Measurements from ENCODE around the gene LINC00237. TPM values are rescaled to one million over a fixed set of nuclear protein-coding genes. Genes with fewer than 3 reads are reported as not detected.

The LINC00237 gene
- total and polyA plus RNA-seq, 2 donors (not counting 1 experiment from before 2014, with no cell fraction given): 0.07 TPM; not detected in 1

DNA sequence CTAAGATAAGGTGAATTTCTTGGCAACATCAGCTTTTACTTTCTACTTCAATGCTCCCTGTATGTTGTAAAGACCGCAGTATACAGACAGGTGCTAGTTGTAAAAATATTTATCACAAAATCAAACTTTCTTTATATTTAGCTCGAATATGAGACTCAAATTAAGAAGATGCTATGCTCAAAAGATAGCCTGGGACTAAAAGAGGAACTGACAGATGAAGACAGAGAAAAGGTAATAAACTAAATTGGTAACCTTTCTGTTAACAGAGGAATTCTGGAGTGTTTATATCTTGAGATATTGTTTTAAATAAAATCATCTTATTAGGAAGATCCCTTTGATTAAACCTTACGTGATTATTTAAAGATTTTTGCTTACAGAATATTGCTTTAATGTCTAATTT is 39.3 kb upstream of the LINC00237 start:
- H4K20me1 ChIP-seq (ENCODE audit: control insufficient read depth, insufficient read depth, low read length, poor library complexity, severe bottlenecking): no peaks in the 10 kb centered on the region
- no peaks in the 10 kb centered on the region for H3K27me3 ChIP-seq (replicated peaks in 1 of 4; ENCODE audit: control extremely low read depth in 1 of 4, control insufficient read depth in 3 of 4, insufficient read depth in 4 of 4, low read length in 3 of 4)
- Mint-ChIP-seq H3K27me3 (no peaks in the 10 kb centered on the region), H3K27ac (no peak overlapping the region), H3K4me3 (no peak overlapping the region), H3K9me3 (ENCODE audit: insufficient read depth) (no peaks in the 10 kb centered on the region), H3K4me1 (no peaks in the 10 kb centered on the region)
- CTCF ChIA-PET: no interaction called here
- no peak overlapping the region for H3K4me3 ChIP-seq (ENCODE audit: control extremely low read depth in 1 of 5, extremely low read depth in 1 of 5, insufficient read depth in 1 of 5, low read depth in 2 of 5, low read length in 4 of 5)
- H3K36me3 ChIP-seq (replicated peaks in 1 of 2; ENCODE audit: control extremely low read depth in 1 of 2, control insufficient read depth in 1 of 2, extremely low read depth in 1 of 2, insufficient read depth in 2 of 2, low read length in 1 of 2): peaks cover 0 to 3% of the 10 kb centered on the region in 2 experiments
- H3K27ac ChIP-seq (ENCODE audit: low read length in 2 of 2): no peak overlapping the region
- DNase-seq (no peak), ATAC-seq (ENCODE audit: low read depth) (no peak)
- H3K4me1 ChIP-seq (ENCODE audit: control insufficient read depth in 2 of 2, insufficient read depth in 2 of 2, low read length in 2 of 2): no peaks in the 10 kb centered on the region
- H3K9ac ChIP-seq (ENCODE audit: low read length): no peak overlapping the region
- H3K79me2 ChIP-seq (ENCODE audit: control insufficient read depth, insufficient read depth, low read length): no peaks in the 10 kb centered on the region
- H3K9me3 ChIP-seq (ENCODE audit: control extremely low read depth in 1 of 3, control insufficient read depth in 2 of 3, insufficient read depth in 1 of 3, low read length in 2 of 3): no peaks in the 10 kb centered on the region
- H3K4me2 ChIP-seq (replicated peaks; ENCODE audit: low read depth, low read length, poor library complexity, severe bottlenecking): no peak overlapping the region
- WGBS (ENCODE audit: insufficient coverage): no CpG with 5 or more reads among the region's 3 CpGs
- POLR2A ChIA-PET: no interaction called here
- TF ChIP-seq CTCF (IDR thresholded peaks at IDR 0.05): no peak
- no peak for TF ChIP-seq EZH2 (IDR thresholded peaks at IDR 0.05; ENCODE audit: borderline replicate concordance, insufficient read depth, low read depth, low read length, poor library complexity, severe bottlenecking)
- intact Hi-C loops (cut with micrococcal nuclease): no loop called here
- no peak overlapping the region for H2AFZ ChIP-seq (ENCODE audit: insufficient read depth, low read depth, low read length, poor library complexity, severe bottlenecking)

DNA sequence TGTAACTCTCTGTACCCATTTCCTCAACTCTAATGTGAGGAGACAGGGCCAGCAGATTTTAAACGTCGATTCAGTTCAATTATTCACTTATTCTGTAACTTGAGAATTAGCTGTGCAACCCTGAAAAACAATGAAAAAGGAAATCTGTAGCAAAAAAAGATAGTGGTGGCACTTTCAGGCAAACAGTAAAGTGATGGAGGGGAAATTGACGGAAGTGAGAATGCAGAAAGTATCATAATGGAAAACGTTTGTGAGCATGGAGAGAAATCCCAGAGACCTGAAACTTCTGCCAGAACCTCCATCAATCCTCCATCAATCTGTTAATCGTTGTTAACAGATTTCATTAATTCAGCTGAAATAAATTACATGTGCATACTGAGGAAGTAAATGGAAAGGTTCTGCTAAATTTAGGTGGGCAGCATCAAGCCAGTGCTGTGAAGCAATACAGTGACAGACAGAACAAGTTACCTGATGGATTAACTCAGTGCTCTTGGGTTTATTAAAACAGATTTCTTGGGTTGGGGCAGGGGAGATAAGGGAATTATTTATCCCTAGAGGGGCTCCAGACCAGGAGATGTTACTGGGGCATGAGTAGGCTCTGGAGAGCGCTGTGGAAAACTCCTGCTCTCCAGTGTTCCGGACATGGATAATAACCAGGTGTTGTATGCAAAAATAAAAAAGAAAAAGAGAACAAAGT is 37.2 kb upstream of the LINC00237 start:
- Histone ChIP-seq H3K4me1 (ENCODE audit: control insufficient read depth in 2 of 2, insufficient read depth in 2 of 2, low read length in 2 of 2) (no peaks in the 10 kb centered on the region), H3K27ac (ENCODE audit: low read length in 2 of 2) (no peak overlapping the region), H4K20me1 (ENCODE audit: control insufficient read depth, insufficient read depth, low read length, poor library complexity, severe bottlenecking) (no peaks in the 10 kb centered on the region), H3K36me3 (replicated peaks in 1 of 2; ENCODE audit: control extremely low read depth in 1 of 2, control insufficient read depth in 1 of 2, extremely low read depth in 1 of 2, insufficient read depth in 2 of 2, low read length in 1 of 2) (peaks cover 0 to 19% of the 10 kb centered on the region in 2 experiments), H2AFZ (ENCODE audit: insufficient read depth, low read depth, low read length, poor library complexity, severe bottlenecking) (no peak overlapping the region), H3K4me2 (replicated peaks; ENCODE audit: low read depth, low read length, poor library complexity, severe bottlenecking) (no peak overlapping the region), H3K27me3 (replicated peaks in 1 of 4; ENCODE audit: control extremely low read depth in 1 of 4, control insufficient read depth in 3 of 4, insufficient read depth in 4 of 4, low read length in 3 of 4) (no peaks in the 10 kb centered on the region), H3K9ac (ENCODE audit: low read length) (no peak overlapping the region), H3K79me2 (ENCODE audit: control insufficient read depth, insufficient read depth, low read length) (no peaks in the 10 kb centered on the region), H3K4me3 (ENCODE audit: control extremely low read depth in 1 of 5, extremely low read depth in 1 of 5, insufficient read depth in 1 of 5, low read depth in 2 of 5, low read length in 4 of 5) (no peak overlapping the region), H3K9me3 (ENCODE audit: control extremely low read depth in 1 of 3, control insufficient read depth in 2 of 3, insufficient read depth in 1 of 3, low read length in 2 of 3) (no peaks in the 10 kb centered on the region)
- no CpG with 5 or more reads among the region's 7 CpGs for WGBS (ENCODE audit: insufficient coverage)
- H3K27ac Mint-ChIP-seq: no peak overlapping the region
- TF ChIP-seq CTCF (IDR thresholded peaks at IDR 0.05) (no peak), EZH2 (IDR thresholded peaks at IDR 0.05; ENCODE audit: borderline replicate concordance, insufficient read depth, low read depth, low read length, poor library complexity, severe bottlenecking) (no peak)
- POLR2A ChIA-PET: no interaction called here
- no peaks in the 10 kb centered on the region for H3K4me1 Mint-ChIP-seq
- no peaks in the 10 kb centered on the region for H3K27me3 Mint-ChIP-seq
- no peak for DNase-seq
- H3K9me3 Mint-ChIP-seq (ENCODE audit: insufficient read depth): no peaks in the 10 kb centered on the region
- ATAC-seq (ENCODE audit: low read depth): no peak
- intact Hi-C loops (cut with micrococcal nuclease): no loop called here
- CTCF ChIA-PET: no interaction called here
- no peak overlapping the region for H3K4me3 Mint-ChIP-seq

All from B cell (primary cell).